Measurements from ENCODE around the gene ABI1. TPM values are rescaled to one million over a fixed set of nuclear protein-coding genes. Genes with fewer than 3 reads are reported as not detected.
"Not testable (repeated sequence)": the region's sequence is repeated elsewhere in the genome, so short reads cannot be mapped to it uniquely, and the experiment has no call there.

The ABI1 gene
- 67.0 TPM for total RNA-seq

DNA sequence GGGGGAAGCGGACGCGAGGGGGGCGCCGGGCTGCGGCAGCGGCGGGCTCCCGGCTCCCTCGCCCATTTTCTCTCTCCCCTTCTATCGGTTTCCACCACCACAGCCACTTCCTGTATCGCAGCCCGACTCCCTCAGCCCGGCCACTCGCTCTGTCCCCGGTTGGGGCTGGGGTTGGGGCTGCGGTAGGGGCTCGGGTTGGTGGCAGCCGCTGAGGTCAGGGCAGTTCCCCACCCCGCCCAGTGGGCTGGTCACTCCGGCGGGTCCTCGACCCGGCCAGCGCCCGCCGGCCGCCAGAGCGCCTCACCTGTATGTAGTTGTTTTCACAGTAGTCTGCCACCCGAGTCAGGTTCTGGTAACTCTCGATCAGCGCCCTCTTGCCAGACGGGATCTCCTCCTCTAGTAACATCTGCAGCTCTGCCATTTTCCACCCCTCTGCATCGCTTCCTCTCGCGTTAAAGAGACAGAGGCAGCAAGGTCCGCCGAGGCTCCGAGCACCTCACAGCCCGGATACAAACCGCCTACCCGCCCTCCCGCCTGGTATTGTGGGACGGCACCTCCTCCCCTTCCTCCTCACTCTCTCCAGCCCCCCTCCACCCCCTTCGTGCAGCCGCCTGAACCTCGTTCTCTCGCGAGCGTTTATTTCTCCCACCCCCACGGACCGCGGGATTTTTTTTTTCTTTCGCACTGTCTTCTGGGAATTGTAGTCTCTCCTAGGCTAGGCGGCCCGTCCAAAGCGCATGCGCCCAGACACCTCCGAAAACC lies at the start of gene ABI1:
Gene ABI1 (minus strand): TSS at position 516 of the 762 bp plus-strand sequence. CDS start 95 bp downstream, at position 421.
- ATAC-seq, result peak; percentile 95

DNA sequence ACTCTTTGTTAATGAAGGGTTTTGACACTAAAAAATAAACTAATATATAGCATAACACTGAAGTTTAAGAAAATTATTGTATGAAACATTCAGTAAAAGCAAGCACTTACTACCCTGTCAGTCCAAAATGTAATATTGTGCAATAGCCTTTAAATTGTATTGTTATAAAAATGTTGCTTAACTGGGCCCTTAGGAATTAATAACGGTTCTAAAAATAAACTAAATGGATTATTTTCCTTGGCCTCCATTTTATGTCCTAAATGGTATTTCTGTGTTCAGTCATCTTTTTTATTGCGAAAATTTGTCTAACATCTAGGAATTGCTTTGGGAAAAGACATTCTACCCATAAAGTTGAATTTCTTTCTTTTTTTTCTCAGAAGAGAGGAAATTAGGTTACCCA lies 49.0 kb upstream of the ABI1 start:
- no peak for ATAC-seq

- ATAC-seq, result not testable (repeated sequence)
These were observed 44.6 kb upstream of the ABI1 start for GRCh38 chr10:26905253-26905781.

- ATAC-seq, result no peak
These were observed 42.9 kb upstream of the ABI1 start for GRCh38 chr10:26903431-26904217.

DNA sequence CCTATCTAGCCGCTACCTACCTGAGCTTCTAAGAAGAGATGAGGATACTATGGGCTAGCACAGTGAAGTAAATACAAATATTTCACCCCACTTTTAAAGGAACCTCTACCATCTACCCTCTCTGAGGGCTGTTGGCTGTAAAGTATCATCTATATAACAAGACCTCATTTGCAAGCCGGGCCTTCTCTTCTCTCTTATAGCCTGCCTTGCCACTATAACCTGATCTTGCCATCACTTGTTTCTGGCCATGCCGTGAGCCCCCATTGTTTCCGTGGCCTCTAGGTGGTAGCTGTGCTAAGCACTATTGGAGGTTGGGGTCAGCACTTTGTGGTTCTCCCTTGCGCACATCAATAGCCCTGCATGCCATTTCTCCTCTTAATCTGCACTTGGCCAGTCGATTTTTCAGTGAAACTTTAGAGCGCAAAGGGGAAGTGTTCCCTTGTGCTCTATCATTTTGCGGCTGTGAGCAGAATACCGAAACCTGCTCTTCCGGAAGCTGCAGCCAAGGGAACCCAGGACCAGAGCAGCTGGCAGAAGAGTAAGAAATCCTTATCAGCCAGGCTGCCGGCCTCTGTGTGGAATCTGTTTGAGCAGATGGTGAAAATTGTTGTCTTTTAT lies 31.7 kb upstream of the ABI1 start:
- ATAC-seq, result not testable (repeated sequence)

DNA sequence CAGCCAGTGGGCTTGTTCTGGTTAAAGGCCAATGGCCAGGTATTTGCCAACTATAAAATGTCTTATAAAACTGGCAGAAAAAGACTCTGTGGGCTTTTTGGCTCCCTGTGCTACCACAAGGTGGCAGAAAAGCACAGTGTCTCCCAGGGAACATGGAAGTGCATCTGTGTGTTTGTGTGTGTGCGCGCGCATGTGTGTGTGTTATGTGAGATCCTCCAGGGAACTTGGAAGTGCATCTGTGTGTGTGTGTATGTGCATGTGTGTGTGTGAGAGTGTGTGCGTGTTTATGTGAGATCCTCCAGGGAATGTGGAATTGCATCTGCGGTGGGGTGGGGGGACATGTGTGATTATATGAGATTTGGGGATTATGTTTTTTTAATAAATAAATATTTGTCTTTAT lies 30.2 kb upstream of the ABI1 start:
- peak; percentile 88 for ATAC-seq

DNA sequence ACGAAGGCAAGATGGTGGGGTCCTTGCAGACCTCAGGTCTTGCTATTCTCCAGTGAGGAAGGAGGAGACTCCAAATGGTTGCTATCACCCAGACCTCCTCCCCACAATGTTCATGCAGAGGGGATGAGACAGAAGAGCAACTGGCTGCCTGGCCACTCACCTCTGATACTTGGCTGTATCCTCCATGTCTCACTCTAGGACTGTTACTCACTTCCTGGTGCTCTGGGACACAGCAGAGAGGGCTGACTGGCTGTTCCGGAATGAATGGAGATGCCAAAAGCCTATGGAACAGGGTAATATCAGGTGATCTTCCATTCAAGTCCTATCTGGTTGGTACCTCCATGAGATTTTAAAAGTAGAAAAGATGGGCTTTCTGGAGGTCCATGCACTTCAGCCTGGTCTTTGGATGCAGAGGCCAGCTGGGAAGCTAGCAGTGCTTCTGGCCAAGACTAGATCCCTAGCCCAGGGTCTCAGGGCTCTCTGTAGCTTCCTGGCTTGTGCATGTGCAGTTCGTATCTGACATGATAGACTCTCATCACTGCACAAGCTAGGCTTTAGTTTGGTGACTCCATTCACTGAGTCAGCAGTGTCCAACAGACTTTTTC lies 27.0 kb upstream of the ABI1 start:
- ATAC-seq, result no peak

GRCh38 chr10:26881600-26882331 lies 21.0 kb upstream of the ABI1 start:
- peak; percentile 71 for ATAC-seq

DNA sequence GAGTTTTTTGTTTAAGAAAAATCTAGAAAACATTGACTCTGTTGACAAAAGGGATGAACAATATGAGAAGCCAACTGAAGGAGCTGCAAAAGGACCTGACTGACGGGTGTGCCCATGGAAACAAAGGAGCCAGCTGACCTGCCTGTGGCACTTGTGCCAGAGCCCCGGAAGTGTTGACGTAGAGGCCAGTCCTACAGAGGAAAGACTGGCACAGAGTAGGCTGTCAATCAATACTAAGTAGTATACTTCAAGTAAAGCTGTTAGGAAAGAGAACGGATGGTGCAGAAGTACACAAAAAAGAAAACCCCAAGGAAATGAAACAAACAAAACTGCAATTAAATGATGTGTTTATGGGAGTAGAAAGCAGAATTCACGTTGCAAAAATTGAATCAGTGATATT lies 19.0 kb upstream of the ABI1 start:
- peak; percentile 89 for ATAC-seq

DNA sequence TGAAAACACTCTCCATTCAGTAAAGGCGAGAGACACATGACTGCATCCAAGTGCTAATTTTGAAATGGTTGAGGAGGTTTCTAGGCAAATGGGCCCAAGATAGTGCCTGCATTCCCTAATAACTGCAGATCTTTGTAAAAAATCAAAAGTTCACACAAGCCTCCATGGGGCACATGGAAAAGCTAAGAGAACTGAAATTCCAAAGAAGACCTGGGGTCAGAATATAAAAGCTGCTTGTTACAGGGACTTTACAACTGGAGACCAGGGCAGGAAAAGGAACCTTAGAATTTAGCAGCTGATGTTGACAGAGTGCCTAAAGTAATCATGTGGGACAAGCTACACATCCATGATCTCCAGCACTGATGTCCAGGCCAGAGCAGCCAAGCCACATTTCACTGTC lies 10.0 kb upstream of the ABI1 start:
- ATAC-seq, result no peak

DNA sequence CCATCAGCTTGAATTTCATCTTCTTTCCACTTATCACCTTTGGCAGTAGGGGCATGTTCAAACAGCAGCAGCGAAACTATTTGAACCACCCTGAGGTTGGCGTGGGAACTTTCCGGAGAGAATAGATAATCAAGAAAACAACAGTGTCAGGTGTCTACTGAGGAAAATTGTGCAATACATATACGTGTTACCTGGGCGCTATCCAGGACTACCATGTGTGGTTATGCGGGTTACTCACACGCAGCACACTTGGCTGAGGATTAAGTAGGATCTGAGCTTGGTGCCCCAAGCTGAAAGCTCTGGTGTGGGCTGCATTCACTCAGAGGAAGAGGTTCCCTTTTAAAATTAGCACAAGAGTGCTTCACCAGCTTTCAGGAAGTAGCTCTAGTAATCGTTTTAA lies 8.8 kb upstream of the ABI1 start:
- ATAC-seq, result peak; percentile 100

GRCh38 chr10:26863351-26864076 lies 2.8 kb upstream of the ABI1 start:
- no peak for ATAC-seq

- ATAC-seq, result no peak
These were observed 644 bp upstream of the ABI1 start for GRCh38 chr10:26861205-26861998.

- peak; percentile 58 for ATAC-seq
These were observed 686 bp downstream of the ABI1 start for GRCh38 chr10:26860102-26860442.

DNA sequence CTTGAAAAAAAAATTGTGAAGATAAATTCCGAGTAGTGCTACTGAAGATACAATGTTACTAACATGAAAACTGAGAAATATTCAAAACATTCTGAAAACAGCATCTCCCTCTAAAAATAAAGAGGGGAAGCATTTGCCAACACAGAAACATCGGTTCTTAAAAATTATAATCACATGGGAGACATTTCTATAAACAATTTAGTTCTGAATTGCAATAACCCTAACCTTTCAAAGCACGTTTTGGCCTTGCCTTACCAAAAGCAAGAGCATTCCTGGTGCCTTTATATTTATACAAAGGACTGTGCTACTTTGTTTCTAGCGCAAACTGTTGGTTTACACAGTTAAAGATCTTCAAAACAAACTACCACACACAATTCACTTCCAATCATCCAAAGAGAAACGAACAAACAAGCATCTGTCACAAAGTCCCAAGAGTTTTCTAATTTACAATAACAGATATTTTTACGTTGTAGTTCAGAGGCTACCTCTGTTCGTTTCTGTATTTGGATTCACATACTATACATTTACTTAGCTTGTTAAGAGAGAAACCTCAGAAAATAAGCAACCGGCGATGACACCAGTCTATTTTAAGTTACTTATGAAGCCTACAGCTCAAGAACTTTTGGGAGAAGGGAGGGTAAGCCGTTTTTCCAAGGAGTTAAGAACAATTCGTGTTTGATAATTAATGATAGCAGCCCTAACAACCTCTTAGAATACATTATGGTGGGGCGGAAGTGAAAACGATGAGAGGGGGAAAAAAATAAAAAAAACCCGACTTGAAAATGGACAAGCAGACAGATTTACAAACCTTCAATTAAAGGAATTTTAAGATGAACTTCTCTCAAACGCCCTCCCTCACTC lies 1.3 kb downstream of the ABI1 start:
- ATAC-seq, result no peak

GRCh38 chr10:26858707-26859034 lies 2.1 kb downstream of the ABI1 start:
- ATAC-seq, result peak; percentile 54

DNA sequence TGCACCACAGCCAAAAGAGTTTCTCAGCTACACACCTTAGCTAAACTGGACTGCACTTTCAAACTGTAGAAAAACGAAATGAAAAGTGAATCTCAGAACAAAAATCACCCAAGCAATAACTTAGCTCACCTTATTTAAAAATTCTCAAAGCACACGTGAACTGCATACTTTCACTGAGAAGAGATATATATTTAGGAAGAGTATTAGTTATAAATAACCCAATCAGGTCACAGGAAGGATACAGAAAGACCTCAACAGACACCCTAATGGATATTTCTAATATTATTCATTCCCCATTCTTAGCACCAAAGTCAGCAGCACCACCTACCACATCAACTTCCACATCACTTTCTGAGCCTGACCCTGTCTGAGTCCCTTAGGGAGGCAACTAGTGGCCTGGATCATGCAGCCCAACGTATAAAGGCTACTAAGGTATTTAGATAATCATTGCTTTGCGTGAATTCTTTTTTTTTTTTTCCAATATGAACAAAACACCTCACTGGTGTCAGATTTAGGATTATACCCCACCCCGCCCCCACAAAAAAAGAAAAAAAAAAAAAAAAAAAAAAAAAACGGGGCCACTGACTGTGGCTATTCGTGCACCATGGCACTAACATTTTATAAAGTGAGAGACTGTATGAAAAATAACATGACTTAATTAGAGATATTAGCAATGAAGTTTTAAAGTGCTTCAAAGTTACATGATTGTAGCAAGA lies 2.6 kb downstream of the ABI1 start:
- ATAC-seq, result no peak

DNA sequence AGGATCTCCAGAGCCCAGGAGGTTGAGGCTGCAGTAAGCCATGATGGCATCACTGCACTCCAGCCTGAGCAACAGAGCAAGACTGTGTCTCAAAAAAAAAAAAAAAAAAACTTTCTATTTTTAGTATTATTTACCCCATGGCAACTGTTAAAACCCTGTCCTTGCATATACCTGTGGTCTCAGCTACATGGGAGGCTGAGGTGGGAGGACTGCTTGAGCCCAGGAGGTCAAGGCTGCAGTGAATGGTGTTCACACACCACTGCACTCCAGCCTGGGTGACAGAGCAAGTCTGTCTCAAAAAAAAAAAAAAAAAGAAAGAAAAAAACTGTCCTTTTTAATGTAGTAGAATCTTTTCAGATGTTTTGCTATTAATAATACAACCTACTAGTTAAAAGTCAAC lies 3.2 kb downstream of the ABI1 start:
- not testable (repeated sequence) for ATAC-seq

- ATAC-seq, result peak; percentile 81
These were observed 5.6 kb downstream of the ABI1 start for GRCh38 chr10:26855186-26855585.
